Fibroblast of lung (primary cell): ENCODE measurements around the gene USP30.

Experiments used
- EZH2 ChIP-seq: IDR thresholded peaks from 2 replicates; pipeline ENCODE4 v1.5.1; 2012; ENCODE audit warnings: low read length, control low read depth, mild to moderate bottlenecking; ENCODE audit errors: missing control alignments
- TF ChIP-seq, protein P1 (sequence below), 2 donors: IDR thresholded peaks in 1 of 2; conservative IDR thresholded peaks in 1 of 2; 1 replicate in 1 of 2; 2 replicates in 1 of 2; pipeline ENCODE4 v1.5.1; 2011 to 2012; ENCODE audit warnings: low read length in 2 of 2, control low read depth in 1 of 2, inconsistent platforms in 1 of 2, low read depth in 1 of 2, mild to moderate bottlenecking in 1 of 2

DNA sequence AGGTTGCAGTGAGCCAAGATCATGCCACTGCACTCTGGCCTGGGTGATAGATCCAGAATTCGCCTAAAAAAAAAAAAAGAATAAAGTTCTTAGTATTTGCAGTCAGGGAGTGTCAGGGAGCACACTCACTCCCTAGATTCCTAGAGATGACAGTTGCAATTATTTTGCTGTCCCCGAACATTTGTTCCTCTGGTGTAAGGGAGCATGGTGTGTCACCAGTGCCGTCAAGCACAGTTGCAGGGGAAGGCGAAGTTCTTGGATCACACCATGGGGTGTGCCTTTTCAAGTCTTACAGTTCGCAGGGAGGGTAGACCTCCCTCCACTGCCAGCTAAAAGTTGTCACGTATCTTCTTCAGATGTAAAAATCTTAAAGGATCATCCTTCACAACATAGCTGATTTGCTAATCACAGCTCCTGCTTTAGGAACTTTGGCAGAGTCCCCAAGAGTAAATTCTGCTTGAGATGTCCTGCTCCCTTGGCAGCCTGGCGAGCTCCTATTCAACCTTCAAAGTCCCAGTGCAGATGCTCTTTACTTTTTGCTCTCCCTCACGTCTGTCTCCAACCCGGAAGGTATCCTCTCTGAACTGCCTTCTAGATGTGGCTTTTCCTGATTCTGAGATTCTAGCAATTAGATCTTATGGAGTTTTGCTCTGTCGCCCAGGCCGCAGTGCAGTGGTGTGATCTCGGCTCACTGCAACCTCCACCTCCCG lies 75.3 kb downstream of the USP30 start:
- TF ChIP-seq, protein P1, sequence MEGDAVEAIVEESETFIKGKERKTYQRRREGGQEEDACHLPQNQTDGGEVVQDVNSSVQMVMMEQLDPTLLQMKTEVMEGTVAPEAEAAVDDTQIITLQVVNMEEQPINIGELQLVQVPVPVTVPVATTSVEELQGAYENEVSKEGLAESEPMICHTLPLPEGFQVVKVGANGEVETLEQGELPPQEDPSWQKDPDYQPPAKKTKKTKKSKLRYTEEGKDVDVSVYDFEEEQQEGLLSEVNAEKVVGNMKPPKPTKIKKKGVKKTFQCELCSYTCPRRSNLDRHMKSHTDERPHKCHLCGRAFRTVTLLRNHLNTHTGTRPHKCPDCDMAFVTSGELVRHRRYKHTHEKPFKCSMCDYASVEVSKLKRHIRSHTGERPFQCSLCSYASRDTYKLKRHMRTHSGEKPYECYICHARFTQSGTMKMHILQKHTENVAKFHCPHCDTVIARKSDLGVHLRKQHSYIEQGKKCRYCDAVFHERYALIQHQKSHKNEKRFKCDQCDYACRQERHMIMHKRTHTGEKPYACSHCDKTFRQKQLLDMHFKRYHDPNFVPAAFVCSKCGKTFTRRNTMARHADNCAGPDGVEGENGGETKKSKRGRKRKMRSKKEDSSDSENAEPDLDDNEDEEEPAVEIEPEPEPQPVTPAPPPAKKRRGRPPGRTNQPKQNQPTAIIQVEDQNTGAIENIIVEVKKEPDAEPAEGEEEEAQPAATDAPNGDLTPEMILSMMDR (conservative IDR thresholded peaks at IDR 0.05 in 1 of 2, IDR thresholded peaks at IDR 0.05 in 1 of 2; ENCODE audit: low read depth in 1 of 2, low read length in 2 of 2) = no peak
- no peak for TF ChIP-seq EZH2
